ENCODE measurements around the gene PPP1R12B.

- no peak for TF ChIP-seq CTCF (IDR thresholded peaks at IDR 0.05; ENCODE audit: poor library complexity)
- TF ChIP-seq EZH2 (IDR thresholded peaks at IDR 0.05; ENCODE audit: borderline replicate concordance), result no peak
Measured at GRCh38 chr1:202593845-202594244, 245.3 kb downstream of the PPP1R12B start.
